HG03139 (cell line): ENCODE measurements around the gene OR2A5.
"Not testable (repeated sequence)": the region's sequence is repeated elsewhere in the genome, so short reads cannot be mapped to it uniquely, and the experiment has no call there.

Source experiments
- ATAC-seq: cut with Tn5 transposase; IDR thresholded peaks from one replicate; pipeline ENCODE4 v1.9.1; 2021; ENCODE audit not compliant: unreplicated experiment

The OR2A5 gene, protein sequence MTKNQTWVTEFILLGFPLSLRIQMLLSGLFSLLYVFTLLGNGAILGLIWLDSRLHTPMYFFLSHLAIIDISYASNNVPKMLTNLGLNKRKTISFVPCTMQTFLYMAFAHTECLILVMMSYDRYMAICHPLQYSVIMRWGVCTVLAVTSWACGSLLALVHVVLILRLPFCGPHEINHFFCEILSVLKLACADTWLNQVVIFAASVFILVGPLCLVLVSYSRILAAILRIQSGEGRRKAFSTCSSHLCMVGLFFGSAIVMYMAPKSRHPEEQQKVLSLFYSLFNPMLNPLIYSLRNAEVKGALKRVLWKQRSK

GRCh38 chr7:144048648-144049047, at the start of gene OR2A5:
TSS of gene OR2A5 (plus strand) at chr7:144048948. CDS start at chr7:144050402, 1,454 bp downstream.
- no peak for ATAC-seq

DNA sequence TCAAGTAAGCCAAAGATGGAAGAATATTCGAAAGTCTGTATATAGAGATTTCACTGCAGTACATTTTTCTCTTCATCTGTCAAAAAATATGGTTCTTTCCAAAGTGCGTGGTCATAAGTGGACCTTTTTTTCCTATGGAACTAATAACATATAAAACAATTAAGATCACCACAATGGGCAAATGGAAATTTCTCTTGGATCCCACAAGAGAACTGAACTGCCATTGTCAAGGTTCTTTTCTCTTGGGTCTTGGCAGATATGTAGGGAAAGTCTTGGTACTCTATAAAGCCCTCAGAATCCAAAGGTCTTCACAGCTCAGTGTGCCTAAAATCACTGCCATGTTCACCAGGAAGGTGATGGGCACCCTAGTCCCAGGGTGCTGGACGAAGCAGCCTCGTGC, 48.7 kb upstream of the OR2A5 start, which contains the start of gene OR6B1:
TSS of gene OR6B1 (plus strand) at position 301 of the 400 bp plus-strand sequence. CDS start 3,677 bp downstream, outside the sequence.
- ATAC-seq: no peak

- no peak for ATAC-seq
These were observed 47.2 kb upstream of the OR2A5 start for GRCh38 chr7:144001543-144001942.

DNA sequence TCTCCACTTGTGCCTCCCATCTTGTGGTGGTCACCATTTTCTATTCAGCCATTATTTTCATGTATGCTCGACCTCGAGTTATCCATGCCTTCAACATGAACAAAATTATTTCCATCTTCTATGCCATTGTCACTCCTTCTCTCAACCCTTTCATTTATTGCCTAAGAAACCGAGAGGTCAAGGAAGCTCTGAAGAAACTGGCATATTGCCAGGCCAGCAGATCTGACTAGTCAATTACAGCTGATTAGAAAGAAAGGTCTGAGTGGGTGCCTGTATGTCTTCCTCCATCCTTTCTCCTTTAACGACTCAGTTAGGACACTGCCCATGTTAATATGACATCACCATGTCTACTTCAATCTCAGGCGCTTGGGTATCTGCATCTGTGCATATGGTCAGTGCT, 44.0 kb upstream of the OR2A5 start:
- ATAC-seq: no peak

- ATAC-seq: no peak
These were observed 42.6 kb upstream of the OR2A5 start for GRCh38 chr7:144006029-144006691.

DNA sequence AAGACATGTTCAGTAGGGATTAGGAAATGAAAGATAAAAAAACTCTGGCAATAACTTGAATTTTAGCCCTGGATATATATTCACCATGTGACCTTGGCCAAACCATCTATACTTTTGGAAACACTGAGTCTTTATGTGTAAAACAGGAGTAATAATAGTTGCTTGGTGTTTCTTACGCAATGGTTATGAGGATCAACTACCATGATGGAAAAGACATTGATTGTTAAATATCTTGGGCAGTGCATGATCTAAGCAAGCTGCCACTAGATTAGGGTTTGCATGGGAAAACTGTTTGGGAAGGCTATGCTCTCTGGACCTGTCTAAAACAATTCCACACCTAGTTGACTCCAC, 42.1 kb upstream of the OR2A5 start:
- no peak for ATAC-seq

DNA sequence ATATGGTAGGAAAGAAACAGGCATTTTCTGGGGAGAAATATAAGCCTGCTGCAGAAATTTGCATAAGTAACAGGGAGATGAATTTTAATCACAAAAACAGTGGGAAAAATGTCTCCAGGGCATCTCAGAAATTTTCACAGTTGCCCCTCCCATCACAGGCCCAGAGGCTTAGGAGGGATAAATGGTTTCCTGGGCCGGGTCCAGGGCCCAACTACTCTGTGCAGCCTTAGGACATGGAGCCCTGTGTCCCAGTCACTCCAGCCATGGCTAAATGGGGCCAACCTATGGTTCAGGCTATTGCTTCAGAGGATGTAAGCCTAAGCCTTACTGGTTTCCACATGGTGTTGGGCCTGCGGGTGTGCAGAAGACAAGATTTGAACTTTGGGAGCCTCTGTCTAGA, 39.4 kb upstream of the OR2A5 start:
- no peak for ATAC-seq

- ATAC-seq: not testable (repeated sequence)
These were observed 38.7 kb upstream of the OR2A5 start for GRCh38 chr7:144010061-144010460.

GRCh38 chr7:144010821-144011220, 37.9 kb upstream of the OR2A5 start:
- ATAC-seq: not testable (repeated sequence)

DNA sequence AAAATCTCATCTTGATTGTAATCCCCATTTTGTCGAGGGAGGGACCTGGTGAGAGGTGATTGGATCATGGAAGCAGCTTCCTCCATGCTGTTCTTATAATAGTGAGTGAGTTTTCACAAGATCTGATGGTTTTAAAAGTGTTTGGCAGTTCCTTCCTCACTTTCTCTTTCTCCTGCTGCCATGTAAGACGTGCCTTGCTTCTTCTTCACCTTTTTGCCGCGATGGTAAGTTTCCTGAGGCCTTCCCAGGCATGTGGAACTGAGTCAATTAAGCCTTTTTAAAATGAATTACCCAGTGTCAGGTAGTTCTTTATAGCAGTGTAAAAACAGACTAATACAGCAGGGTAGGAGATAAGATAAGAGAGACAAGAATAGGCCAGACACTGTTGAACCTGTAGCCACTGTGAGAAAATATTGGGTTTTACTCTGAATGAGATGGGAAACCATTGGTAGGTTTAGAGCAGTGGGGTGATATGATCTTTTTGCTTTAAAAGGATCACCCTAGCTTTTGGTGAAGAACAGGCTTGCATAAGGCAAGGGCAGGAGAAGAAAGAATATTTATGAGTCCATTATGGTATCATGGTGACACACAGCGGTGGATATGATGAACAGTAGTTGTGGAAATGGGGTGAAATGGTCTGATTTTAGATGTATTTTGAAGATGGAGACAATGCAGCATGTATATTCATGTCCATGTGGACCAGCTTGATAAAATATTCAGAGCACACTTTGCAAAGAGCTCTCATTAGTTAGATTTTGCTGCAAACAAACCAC, 37.1 kb upstream of the OR2A5 start:
- ATAC-seq: no peak

DNA sequence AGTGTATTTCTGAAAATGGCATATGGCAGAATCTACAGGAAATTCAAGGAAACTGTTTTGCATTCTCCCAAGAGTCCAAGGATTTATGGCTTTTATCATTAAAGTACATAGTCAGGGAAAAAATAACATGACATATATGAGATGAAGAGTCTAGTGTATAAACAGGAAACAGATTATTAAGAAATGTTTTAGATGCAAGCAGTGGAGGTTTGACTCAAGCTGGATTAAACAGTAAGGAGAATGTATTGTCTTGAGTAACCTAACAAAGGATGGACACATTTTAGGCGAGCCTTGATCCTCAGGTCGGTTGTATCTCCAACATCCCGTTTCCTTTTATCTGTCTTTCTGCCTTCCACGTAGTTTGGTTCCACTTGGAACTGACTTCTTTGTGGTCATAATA, 30.7 kb upstream of the OR2A5 start:
- no peak for ATAC-seq

- ATAC-seq: no peak
These were observed 29.3 kb upstream of the OR2A5 start for GRCh38 chr7:144019457-144019856.

DNA sequence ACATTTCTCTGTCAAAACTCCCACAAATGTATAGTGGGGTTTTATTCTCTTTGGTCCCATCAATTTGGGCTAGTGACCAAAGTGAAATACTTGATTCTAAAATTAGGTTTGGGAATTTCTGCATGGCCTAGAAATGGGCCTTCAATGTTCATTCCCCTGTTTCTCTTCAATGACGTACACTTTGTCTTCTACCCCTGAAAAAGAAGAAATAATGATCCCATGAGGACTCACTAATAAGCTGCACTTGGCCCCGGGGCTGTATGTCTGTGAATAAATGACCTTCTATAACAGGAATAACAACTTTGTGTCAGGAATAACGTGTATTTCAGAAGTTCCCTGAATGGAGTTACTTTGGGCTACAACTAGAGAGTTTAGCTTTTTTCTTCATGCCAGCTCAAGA, 28.4 kb upstream of the OR2A5 start:
- no peak for ATAC-seq

DNA sequence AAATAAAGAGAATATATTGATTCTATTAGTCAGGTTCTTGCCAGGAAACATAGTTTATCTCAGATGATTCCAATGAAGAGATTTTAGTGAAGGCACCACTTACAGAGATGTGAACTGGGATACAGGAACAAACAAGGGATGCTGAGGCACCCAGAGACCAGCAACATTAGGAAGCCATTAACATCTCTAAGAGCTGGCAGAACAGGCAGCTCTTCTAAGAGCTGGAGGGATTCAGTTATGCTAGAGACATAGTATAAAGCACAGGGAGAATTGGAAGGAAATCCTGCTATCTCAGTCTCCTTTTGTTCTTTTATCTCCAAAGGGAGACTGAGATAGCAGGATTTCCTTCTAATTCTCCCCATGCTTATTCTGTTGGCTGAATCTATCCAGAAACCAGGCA, 26.6 kb upstream of the OR2A5 start:
- no peak for ATAC-seq

GRCh38 chr7:144023171-144023827, 25.4 kb upstream of the OR2A5 start:
- ATAC-seq: no peak

GRCh38 chr7:144024213-144024612, 24.5 kb upstream of the OR2A5 start:
- no peak for ATAC-seq

GRCh38 chr7:144026203-144026883, 22.4 kb upstream of the OR2A5 start:
- ATAC-seq: no peak

DNA sequence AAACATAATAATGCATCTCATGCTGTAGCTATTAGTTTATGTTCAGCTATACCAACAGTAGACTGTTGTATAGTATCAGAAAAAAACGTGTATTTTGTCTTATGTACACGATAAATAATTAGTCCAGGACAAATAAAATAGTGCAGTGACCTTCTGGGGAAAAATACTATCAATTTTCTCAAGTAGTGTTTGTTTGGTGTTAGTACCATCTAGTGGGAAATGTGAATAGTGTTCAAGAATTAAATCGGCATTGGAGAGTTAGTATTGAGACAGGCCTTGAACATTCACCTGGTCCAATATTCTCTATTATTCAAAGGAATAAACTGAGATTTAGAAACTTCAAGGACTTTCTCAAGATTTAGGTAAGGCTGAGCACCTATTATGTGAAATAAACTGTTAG, 21.7 kb upstream of the OR2A5 start:
- ATAC-seq: no peak

DNA sequence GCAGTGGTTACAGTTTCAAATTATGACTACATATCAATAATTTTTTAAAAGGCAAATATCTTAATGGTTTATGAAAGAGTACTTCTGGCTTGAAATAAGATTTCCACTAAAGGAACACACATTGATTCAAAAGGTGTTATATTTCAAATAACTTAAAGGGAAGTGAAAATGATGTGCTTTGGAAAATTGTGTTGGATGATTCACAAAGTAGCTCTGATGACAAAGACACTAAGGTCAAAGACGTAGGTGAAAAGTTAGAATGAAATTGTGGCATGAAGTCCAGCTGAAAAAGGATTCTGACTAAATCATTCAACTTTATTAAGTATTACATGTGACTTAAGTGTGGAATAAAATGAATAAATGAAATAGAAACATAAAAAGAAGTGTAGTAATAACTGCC, 20.8 kb upstream of the OR2A5 start:
- no peak for ATAC-seq

- ATAC-seq: no peak
These were observed 20.2 kb upstream of the OR2A5 start for GRCh38 chr7:144028547-144028946.

DNA sequence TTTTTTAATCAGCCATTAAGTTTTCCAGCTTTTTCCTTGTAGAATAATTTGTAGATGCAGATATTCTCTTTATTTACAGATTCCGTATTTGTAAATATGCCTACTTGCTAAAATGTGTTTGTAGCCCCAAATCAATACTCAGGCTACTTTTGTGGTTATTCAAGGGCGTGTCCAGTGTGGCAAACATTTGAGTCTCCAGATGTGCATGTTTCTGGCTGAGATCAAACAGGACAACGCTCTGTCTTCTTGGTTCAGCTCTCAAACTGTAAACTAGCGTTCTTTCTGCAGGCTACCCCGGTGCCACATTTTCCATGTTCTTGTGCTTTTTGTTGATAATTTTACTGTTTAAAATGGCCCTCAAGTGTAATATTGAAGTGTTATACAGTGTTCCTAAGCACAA, 16.2 kb upstream of the OR2A5 start:
- no peak for ATAC-seq
